HG02973 (cell line): ENCODE data around the gene CARHSP1.
"Not testable (repeated sequence)": the region's sequence is repeated elsewhere in the genome, so short reads cannot be mapped to it uniquely, and the experiment has no call there.

Experiments used
- ATAC-seq: cut with Tn5 transposase; IDR thresholded peaks from one replicate; pipeline ENCODE4 v1.9.1; 2021; ENCODE audit warnings: moderate library complexity; ENCODE audit not compliant: unreplicated experiment

Gene CARHSP1

DNA sequence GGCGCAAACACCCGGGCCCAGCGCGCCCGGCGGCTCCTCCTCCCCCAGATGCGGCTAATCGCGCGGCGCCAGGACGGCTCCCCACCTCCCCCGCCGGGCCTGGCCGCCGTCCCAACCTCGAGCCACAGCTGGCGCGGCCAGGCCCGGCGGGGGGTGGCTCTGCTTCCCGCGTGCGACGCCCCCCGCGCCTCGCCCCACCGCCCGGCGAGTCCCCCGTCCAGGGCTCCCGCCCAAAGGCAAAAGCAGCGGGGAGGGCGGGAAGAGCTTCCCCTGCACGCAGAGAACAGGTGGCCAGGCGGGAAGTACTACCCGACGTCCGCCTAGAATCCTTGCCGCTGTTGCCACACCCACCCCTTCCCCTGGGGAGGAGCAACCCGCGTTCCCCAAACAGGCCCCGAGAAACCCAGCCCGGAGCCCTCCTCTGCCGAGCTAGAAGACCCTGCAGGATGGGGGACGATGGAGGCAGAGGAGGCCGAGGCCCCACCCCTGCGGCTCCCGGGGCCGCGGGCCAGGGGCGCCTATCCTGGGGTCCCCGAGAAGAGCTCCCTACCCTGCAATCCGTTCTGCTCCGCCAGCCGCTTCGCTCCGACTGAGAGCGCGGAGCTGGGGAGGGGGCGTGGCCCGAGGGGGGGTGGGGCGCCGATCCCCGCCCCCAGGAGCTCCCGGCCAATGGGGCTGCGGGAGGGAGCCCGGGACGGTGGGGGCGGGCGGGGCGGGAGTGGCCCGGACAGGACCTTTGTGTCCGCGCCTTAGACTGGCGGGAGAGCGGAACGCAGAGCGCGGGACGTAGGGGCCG lies at the start of gene CARHSP1:
TSS of gene CARHSP1 (minus strand) at position 591 of the 796 bp plus-strand sequence. CDS start 9,678 bp downstream, outside the sequence.
- peak; percentile 59 for ATAC-seq

DNA sequence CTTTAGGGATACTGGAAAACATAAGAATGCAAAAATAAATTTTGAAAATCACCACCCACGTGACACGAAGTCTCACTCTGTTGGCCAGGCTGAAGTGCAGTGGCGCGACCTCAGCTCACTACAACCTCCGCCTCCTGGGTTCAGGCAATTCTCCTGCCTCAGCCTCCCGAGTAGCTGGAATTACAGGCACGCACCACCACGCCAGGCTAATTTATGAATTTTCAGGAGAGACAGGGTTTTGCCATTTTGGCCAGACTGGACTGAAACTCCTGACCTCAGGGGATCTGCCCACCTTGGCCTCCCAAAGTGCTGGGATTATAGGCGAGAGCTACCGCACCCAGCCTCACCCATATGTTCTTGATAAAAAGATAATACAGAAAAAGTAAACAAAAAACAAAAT lies 48.5 kb upstream of the CARHSP1 start:
- ATAC-seq, result not testable (repeated sequence)

DNA sequence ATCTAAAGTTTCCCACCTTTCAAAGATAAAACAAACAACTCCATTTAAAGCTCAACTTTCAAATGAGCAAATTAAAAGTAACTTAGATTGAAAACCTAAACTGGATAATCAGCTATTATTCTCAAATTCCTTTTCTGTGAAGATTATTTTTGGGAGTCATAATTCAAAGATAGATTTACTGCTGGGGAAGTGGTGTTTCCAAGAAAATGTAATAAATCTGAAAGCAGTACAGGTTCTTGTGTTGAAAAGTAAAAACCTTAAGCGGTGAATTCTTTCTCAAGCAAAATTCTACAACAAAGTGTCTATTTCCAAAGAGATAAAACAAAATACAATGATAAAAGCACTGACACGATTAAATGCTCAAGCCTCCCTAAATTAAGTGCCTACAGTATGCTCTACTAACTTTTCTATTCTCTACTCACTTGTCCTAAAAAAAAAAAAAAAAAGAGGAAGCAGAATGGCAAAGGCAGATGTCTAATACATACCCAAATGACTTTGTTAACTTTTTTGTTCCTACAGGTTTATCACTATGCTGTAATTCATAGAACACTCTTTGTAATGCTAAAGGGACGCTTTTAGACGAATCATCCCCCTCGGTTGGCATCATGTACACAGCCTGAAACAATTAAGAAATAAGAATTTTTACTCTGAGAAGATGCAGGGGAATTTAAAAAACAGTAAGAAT lies 47.9 kb upstream of the CARHSP1 start:
- ATAC-seq, result no peak

DNA sequence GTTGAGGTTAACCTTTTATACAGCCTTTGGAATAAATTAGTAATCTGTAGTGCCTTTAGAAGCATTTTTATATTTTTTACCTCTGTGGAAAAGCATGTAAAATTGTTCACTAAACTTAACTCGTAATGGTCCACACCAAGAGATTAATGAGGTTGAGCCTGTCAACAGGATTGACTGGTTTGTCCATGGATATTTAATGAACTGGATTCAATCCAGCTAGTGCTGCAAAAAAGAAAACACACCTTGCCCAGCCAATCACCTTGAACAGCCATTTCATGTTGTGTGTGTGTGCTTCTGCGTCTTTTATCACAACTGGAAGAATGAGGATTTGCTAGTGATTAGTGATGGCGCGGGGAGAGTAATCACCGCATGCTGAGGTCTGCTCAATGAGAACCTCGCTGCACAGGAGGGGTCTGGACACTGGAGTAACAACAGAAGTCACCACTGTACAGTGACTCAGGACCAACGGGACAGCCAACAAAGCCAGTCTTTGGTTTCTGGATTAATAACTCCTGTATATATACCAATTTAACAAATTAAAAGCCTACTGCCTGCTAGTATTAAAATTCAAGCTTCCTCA lies 47.0 kb upstream of the CARHSP1 start:
- ATAC-seq, result no peak

DNA sequence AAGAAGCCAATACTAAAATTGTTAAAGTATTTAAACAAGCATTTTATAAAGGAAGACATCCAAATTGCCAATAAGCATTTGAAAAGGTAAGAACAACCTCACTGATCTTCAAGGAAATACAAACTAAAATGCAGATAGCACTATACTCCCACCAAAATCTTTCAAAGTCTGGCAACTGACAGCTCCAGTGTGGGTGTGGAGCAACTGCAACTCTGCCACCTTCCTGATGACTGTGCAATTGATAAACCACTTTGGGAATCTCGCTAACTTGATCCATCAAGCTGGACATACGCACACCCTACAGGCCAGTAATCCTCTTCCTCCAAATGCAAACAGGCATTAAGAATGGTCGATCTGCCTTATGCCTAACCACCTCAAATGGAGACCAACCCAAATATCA lies 45.3 kb upstream of the CARHSP1 start:
- ATAC-seq, result no peak

DNA sequence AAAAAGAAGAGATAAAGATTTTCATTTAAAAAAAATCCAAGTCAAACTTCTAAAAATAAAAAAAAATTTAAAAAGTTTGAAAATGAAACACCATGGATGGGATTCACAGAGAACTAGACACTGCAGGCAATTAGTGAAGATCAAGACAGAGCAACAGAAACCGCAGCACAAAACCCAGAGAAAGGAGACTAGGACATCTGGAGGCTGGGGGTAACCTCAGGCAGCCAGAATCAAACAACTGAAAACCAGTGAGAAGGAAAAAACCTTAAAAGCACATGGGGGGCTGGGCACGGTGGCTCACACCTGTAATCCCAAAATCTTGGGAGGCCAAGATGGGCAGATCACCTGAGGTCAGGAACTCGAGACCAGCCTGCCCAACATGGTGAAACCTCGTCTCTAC lies 44.0 kb upstream of the CARHSP1 start:
- ATAC-seq, result no peak

DNA sequence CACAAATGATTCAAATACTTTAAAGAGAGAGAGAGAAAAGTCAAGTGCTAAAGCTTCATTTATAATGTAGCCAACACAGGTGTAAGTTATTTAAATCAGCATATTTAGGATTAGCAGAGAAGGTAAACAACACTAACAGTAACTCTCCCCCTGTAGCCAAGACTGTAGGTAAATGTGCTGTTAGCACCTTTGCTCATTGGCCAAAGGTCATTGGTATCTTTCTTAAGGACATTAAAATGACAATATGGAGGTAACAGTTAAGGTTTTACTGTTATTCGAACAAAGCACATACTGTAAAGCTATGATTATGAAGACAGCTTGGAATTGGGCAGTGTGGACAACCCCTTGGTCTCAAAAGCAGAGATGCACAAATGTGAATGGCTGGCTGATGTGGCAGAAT lies 42.0 kb upstream of the CARHSP1 start:
- no peak for ATAC-seq

DNA sequence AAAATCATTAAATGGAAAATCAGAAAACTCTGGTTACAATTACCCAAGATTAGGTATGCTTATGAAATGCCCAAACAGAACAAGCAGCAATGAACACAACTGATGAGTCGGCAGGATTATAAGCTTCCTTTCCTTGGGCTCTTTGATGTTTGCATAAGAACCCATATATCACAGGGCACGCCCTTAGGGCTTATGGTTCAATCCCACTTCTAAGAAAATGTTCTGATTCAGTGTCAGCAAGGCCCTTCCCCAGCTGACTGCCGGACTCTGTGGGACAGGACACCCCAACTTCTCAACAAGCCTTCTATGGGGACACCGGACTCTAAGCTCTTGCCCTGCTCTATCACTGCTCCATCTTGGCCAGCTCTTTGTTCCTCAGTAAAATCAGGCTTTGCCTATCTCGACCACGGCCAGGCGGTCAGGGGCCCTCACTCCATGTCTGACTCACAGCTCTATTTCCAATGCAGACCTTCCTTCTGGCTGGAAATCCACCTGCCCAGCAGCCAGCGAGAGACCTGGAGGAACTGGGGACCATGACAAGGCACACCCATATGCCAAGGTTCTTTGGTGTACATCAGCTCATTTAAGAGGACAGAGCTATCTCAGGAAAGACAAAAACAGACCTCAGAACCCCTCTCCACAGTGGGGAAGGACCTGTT lies 40.1 kb upstream of the CARHSP1 start:
- ATAC-seq, result no peak

DNA sequence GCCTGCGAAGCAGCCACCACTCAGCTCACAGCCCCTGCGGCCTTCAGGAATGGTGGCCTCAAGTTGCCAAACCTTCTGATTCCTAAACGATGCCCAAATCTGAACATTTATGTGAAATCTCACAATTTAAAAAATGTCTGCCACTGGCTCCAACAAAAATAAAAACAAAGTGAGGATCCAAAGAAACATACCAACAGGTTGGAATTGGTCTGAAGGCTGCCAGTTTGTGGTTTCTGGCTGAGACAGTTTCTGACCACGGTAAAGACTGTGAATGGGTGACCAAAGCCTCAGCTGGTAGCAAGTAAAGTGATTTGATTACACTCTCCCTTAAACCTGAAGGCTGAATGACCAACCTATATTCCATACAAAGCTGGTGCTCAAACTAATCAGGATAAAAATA lies 38.3 kb upstream of the CARHSP1 start:
- ATAC-seq, result no peak

DNA sequence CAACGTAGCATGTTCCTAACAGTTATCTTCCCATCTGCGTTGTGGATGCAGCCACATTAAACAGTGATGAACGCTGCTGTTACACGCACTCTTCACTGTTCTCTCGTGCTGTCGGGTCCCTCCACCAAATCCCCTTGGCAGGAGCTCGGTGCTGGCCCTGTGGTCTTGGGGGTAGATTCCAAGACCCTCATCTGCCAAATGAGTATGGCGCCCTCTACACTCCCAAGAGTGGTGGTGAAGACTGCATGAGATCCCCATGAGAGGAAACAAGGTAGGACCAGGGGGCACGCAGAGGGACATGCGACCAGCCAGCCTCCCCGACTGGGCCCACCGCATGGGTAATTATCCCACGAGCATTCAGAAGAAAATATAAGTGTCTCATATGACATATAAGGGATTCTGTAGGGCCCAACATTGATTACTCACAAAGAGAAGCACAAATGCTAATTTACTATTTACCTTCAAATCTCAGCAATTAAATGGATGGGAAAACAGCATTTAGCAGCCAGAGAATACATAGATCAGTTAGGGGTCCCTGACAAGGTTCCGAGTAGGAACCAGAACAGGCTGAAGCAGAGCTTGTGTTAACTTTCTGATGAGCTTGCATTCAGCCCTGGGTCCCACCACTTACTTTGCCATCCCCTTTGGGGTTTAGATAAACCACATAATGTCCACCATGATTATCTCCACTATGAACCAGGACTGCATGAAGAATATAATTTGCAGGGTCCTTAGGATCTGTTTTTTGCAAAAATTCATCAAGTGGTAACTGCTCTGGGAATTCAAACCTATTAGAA lies 37.2 kb upstream of the CARHSP1 start:
- no peak for ATAC-seq

DNA sequence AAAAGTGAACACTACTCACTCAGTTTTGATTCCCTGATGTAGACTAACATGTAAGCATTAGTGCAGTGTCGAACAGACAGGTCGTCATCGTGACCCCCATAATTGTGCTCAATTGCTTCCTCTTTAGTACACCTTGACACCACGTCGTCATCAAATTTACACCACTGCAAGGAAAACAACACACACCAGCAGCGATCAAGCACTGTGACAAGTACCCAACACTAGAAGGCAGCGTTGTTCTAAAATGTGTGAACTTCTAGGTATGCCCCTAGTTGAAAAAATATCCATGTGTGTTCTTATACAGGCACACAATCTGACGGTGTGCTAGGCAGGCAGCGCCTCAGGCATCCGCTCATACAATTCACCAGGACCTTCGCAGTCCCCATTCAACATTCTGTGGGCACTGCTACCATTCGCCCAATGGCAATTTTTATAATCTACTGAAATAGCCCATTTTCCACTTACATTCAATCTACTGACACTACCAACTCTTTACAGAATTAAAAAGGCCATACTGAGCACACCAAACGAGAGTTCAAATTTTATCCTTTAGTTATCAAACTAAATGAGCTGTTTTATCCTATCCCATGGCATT lies 36.5 kb upstream of the CARHSP1 start:
- ATAC-seq, result no peak

DNA sequence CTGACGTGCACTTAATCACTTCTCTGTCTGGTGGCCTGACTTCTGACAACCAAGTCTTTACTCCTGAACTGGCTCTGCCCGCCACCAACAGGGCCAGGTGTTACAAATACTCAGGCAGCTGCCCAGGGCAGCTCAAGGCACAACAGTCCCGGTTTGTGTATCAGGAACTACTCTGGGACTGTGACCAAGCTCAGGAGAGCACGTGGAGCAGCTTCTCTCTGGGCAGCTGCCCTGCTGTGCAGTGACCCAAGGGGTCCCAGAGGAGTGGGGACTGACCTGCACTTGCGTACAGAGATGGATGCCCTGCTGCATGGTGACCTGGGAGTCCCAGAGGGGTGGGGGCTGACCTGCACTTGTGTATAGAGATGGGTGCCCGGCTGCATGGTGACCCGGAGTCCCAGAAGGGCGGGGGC lies 35.2 kb upstream of the CARHSP1 start:
- ATAC-seq, result no peak

DNA sequence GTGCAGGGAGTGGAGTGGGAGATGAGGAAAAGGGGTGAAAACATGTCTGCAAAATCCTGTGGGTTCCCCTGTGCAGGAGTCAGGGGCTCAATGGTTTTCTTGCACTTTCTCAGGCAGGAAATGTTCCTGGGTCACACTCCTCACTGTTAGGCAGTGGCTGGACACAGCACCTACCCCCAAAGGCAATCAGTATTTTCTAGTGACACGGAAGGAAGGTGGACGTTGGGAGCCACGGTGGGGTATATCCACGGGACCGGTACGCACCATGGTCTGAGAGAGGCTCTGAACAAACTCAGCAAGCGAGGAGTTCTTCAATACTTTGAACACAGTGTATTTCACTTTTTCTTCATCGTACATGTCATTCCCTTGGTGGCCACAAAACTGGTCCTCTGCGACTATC lies 34.2 kb upstream of the CARHSP1 start:
- ATAC-seq, result no peak

DNA sequence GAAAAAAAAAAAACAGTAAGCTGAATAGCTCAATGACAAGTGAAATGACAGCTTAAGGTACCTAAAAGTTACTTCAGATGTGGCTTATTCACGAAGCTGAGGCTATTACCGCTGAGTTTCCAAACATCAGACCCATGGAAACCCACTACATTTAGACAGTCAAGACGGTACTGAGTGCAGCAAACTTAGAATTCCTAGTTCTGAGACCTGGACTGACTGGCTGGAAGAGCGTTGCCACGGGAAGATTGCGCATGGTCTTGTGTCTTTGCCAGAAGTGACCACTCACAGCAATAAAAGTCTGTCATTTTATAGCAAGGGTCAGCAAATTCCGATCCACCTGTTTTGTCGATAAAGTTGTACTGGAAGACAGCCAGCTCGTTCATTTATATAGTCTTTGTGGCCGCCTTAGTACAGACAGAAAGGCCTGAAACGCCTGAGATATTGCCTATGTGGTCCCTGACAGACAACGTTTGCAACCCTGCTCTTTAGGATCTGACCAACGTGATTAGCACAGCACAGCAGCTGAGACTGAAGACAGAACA lies 32.6 kb upstream of the CARHSP1 start:
- ATAC-seq, result no peak

DNA sequence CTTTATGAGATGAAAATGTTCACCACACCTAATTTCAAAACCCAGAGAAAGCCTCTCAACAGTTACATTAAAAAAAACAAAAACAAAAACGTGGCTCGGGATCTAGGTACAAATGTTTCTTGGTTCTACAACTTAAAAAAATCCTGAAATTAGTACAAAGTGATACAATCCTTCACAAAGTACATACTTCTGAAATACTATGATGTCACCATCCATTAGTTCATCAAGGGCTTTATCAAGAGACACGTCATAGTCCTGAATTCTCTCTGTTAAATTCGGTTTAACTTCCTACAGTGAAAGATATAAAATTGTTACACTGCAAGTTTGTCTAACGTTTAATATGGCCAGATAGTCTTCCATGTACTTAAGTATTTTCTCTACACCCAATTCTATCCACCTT lies 31.5 kb upstream of the CARHSP1 start:
- no peak for ATAC-seq

DNA sequence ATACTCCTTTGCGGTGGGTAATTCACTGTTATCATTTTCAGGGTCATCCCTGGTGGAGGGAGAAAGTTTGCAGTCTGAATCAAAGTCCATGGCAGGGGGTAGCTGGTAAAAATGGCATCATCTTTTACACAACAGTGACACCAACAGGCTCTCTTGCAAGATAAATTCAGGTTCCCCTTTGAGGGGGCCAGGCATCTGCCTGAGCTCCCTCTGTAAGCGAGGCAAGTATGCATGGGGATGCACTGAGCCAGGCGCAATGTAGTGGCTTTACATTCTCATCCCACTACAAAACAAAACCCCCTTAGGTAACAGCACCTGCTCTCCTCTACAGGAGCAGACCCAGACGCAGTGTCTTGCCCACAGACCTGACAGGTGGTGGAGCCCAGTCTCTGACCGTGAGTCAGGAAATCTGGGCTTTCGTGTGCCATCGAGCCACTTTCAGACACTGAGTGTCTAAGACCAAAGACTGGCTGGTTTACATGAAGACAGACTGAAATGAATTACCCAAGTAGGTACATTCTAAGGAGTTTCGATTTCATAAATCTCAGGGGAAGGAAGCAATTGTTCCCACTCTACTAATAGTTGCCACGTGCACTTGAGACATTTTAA lies 31.0 kb upstream of the CARHSP1 start:
- ATAC-seq, result no peak

DNA sequence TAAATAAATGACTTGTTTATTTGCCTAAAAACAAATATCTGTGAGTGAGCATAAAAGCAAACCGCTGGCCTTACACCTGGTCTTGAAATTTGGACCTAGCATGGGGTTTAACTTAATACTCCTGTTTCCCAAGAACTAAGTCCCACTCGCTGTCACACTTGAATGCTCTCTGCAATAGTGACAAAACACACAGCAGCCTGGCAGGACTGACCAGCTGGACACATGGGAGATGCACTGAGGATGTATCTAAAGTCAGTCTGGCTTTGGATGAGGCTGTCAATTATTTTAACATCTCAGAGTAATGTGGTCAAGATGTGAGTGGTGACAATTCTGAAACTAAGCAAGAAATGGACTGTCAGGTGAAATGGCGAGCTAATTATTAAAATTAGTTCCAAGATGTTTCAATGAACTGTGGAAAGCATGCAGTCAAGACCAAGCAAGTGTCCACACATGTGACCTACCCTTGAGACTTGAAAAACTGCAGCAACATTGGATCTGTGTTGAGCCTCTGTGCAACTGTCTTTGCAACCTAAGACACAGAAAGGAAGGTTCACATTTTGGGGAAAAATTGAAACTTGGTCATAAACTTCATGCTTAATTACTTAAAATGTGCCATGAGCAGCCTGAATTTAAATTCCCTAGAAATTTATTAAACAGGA lies 30.0 kb upstream of the CARHSP1 start:
- no peak for ATAC-seq

DNA sequence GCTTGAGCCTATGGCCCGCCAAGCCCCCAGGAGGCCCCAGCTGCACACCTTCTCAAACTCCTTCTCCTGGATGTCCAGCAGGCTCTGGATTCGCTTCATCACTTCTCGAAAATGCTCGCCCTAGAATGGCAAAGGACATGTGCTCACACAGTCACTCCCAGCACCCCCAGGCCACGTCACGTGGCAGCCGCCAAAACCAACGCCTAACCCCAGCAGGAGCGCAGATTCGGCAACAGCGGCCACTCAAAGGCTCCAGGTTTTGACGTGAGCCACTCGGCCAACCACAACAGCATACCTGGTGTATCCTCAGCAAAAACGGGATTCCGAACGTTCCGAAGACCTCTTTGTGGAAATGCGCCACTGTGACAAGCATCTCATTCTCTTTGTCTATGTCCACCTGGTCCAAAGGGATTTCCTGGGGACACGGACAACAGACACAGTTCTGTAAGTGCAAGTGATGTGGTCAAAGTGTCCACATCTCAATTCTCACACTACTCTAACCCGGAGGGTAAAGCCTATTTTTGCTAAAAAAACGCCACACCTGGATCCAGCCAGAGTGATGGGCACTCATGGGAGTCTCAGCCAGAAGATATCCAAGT lies 26.0 kb upstream of the CARHSP1 start:
- ATAC-seq, result no peak
